ENCODE results near the gene ZNF684. TPM values are rescaled to one million over a fixed set of nuclear protein-coding genes. Genes with fewer than 3 reads are reported as not detected.

Gene ZNF684
- total RNA-seq, 1 experiment from 2014 or later = 5.3 TPM

- Histone ChIP-seq H3K79me2 (ENCODE audit: insufficient read depth, low read length) (no peaks in the 10 kb centered on the region), H3K4me1 (ENCODE audit: control insufficient read depth in 1 of 2, insufficient read depth in 2 of 2, low read length in 2 of 2) (peaks cover 7 to 11% of the 10 kb centered on the region in 2 experiments; a peak in 3 of 4 replicates), H3K9me2 (ENCODE audit: insufficient read depth) (no peaks in the 10 kb centered on the region), H3K27ac (ENCODE audit: low read depth, low read length) (no peak overlapping the region), H3K27me3 (ENCODE audit: insufficient read depth, low read length) (no peaks in the 10 kb centered on the region), H3K4me3 (replicated peaks in 1 of 2; ENCODE audit: low read depth in 1 of 2, low read length in 2 of 2) (no peak overlapping the region), H3K4me2 (ENCODE audit: low read length) (no peak overlapping the region), H2AFZ (ENCODE audit: low read depth, low read length, poor library complexity, severe bottlenecking) (no peak overlapping the region), H3K9me3 (ENCODE audit: control insufficient read depth in 1 of 2, insufficient read depth in 1 of 2, low read depth in 1 of 2, low read length in 2 of 2) (no peaks in the 10 kb centered on the region), H3K36me3 (ENCODE audit: control insufficient read depth in 1 of 2, insufficient read depth in 2 of 2, low read length in 2 of 2) (no peaks in the 10 kb centered on the region; a peak in 1 of 4 replicates), H3K9ac (ENCODE audit: low read length) (no peak overlapping the region), H4K20me1 (ENCODE audit: insufficient read depth) (no peaks in the 10 kb centered on the region)
- ATAC-seq (no peak), DNase-seq (ENCODE audit: low read depth, low spot score) (no peak)
- intact Hi-C loops (cut with micrococcal nuclease) = loop anchor here (5.0 kb wide), 1 partner anchor 133 kb away; the partner anchor contains the start of gene RIMS3
- no TSS peak for BruUV-seq (replicated peaks)
- CTCF ChIA-PET = interaction anchor here (0.7 kb wide), 1 partner anchor 523 kb away, joined by 3 read pairs; no protein-coding TSS in a partner anchor
- POLR2A ChIA-PET = no interaction called here
- TF ChIP-seq TCF7L2 (IDR thresholded peaks at IDR 0.05; ENCODE audit: borderline replicate concordance, extremely low read depth, insufficient read depth, insufficient read length) (no peak), CTCF (IDR thresholded peaks at IDR 0.05 in 2 of 3, conservative IDR thresholded peaks at IDR 0.05 in 1 of 3; ENCODE audit: borderline replicate concordance in 1 of 3, insufficient read depth in 1 of 3, low read depth in 2 of 3, low read length in 2 of 3) (no peak), EZH2phosphoT487 (IDR thresholded peaks at IDR 0.05; ENCODE audit: borderline replicate concordance) (no peak), CBX3 (IDR thresholded peaks at IDR 0.05; ENCODE audit: low read depth) (no peak), ZBTB33 (IDR thresholded peaks at IDR 0.05; ENCODE audit: extremely low read depth, insufficient replicate concordance, low read length) (no peak), CEBPB (IDR thresholded peaks at IDR 0.05; ENCODE audit: low read depth) (no peak), POLR2A (IDR thresholded peaks at IDR 0.05; ENCODE audit: borderline replicate concordance, extremely low read depth, insufficient read depth, insufficient read length) (no peak), FOSL1 (IDR thresholded peaks at IDR 0.05; ENCODE audit: low read depth) (no peak), ZNF274 (IDR thresholded peaks at IDR 0.05; ENCODE audit: low read depth, low read length) (no peak), RAD21 (IDR thresholded peaks at IDR 0.05; ENCODE audit: low read depth) (no peak), JUND (IDR thresholded peaks at IDR 0.05) (no peak), YY1 (IDR thresholded peaks at IDR 0.05; ENCODE audit: extremely low read depth, insufficient replicate concordance, low read depth, low read length) (no peak)
- TF ChIP-seq, protein P1, sequence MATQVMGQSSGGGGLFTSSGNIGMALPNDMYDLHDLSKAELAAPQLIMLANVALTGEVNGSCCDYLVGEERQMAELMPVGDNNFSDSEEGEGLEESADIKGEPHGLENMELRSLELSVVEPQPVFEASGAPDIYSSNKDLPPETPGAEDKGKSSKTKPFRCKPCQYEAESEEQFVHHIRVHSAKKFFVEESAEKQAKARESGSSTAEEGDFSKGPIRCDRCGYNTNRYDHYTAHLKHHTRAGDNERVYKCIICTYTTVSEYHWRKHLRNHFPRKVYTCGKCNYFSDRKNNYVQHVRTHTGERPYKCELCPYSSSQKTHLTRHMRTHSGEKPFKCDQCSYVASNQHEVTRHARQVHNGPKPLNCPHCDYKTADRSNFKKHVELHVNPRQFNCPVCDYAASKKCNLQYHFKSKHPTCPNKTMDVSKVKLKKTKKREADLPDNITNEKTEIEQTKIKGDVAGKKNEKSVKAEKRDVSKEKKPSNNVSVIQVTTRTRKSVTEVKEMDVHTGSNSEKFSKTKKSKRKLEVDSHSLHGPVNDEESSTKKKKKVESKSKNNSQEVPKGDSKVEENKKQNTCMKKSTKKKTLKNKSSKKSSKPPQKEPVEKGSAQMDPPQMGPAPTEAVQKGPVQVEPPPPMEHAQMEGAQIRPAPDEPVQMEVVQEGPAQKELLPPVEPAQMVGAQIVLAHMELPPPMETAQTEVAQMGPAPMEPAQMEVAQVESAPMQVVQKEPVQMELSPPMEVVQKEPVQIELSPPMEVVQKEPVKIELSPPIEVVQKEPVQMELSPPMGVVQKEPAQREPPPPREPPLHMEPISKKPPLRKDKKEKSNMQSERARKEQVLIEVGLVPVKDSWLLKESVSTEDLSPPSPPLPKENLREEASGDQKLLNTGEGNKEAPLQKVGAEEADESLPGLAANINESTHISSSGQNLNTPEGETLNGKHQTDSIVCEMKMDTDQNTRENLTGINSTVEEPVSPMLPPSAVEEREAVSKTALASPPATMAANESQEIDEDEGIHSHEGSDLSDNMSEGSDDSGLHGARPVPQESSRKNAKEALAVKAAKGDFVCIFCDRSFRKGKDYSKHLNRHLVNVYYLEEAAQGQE (IDR thresholded peaks at IDR 0.05; ENCODE audit: low read depth) = no peak
- TF ChIP-seq, protein P2, sequence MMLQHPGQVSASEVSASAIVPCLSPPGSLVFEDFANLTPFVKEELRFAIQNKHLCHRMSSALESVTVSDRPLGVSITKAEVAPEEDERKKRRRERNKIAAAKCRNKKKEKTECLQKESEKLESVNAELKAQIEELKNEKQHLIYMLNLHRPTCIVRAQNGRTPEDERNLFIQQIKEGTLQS (IDR thresholded peaks at IDR 0.05) = no peak
- RAD21 ChIA-PET (ENCODE audit: low non-redundant PET in 1 of 2, low total read pairs in 2 of 2, uncharacterized antibody in 2 of 2, unreplicated experiment in 2 of 2) = no interaction called here
Measured at GRCh38 chr1:40534589-40534988, 3.2 kb downstream of the ZNF684 start.

Data from HCT116 (cell line).